Osteocyte (in vitro differentiated cells): ENCODE results near the gene KRT6A. TPM values are rescaled to one million over a fixed set of nuclear protein-coding genes. Genes with fewer than 3 reads are reported as not detected.

ENCODE experiments used
- DNase-seq: peaks from one replicate; pipeline ENCODE4 v3.0.0; 2021; ENCODE audit warnings: mixed read lengths; ENCODE audit not compliant: unreplicated experiment; ENCODE audit errors: extremely low spot score
- H3K27ac Mint-ChIP-seq: one replicate; pipeline ENCODE4 v1.8.0; 2021; ENCODE audit warnings: mild to moderate bottlenecking, mixed read lengths; ENCODE audit not compliant: unreplicated experiment
- H3K27me3 Mint-ChIP-seq: one replicate; pipeline ENCODE4 v1.8.0; 2021; ENCODE audit warnings: mixed read lengths; ENCODE audit not compliant: unreplicated experiment
- H3K36me3 Mint-ChIP-seq: one replicate; pipeline ENCODE4 v1.8.0; 2021; ENCODE audit warnings: mixed read lengths; ENCODE audit not compliant: unreplicated experiment
- H3K4me1 Mint-ChIP-seq: one replicate; pipeline ENCODE4 v1.8.0; 2021; ENCODE audit warnings: mixed read lengths; ENCODE audit not compliant: unreplicated experiment
- H3K4me3 Mint-ChIP-seq: one replicate; pipeline ENCODE4 v1.8.0; 2021; ENCODE audit warnings: mild to moderate bottlenecking, moderate library complexity, mixed read lengths; ENCODE audit not compliant: unreplicated experiment
- H3K9me3 Mint-ChIP-seq: one replicate; pipeline ENCODE4 v1.8.0; 2021; ENCODE audit warnings: mixed read lengths; ENCODE audit not compliant: unreplicated experiment
- total RNA-seq: library from RNA; stranded (reverse); gene quantifications from 2 replicates; pipeline ENCODE4 v1.2.1, GENCODE V29; 2021
- TF ChIP-seq, protein P1 (sequence below): fragments of 200-600 bp; sonication (generic); IDR thresholded peaks from 2 replicates; pipeline ENCODE4 v1.5.0; 2021; ENCODE audit warnings: antibody characterized with exemption, mild to moderate bottlenecking, moderate library complexity

KRT6A gene
- total RNA-seq, 1 donor from 2014 or later, result not detected

DNA sequence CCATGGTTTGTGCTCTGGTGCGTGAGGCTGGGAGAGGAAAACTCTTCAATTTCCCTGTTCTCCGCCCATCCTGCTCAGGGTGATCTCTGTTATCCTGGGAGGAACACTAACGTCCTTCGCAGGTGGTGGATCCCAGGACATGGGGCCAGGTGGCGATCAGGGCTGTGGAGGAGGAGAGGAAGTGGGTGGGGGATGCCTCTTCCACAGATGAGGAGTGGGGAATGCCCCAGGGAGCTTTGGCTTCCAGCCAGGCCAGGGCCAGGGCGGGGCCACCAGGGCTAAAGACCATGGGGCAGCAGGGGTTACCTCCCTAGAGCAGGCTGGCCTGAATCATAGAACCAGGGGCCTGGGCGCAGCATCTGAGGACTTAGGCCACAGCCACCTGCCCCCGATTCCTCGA, 55.5 kb downstream of the KRT6A start:
- H3K27ac Mint-ChIP-seq, result no peak overlapping the region
- no peaks in the 10 kb centered on the region for H3K36me3 Mint-ChIP-seq
- no peaks in the 10 kb centered on the region for H3K4me1 Mint-ChIP-seq
- H3K27me3 Mint-ChIP-seq, result peaks cover 43% of the 10 kb centered on the region
- no peak overlapping the region for H3K4me3 Mint-ChIP-seq
- H3K9me3 Mint-ChIP-seq, result no peaks in the 10 kb centered on the region
- no peak for DNase-seq
- TF ChIP-seq, protein P1, sequence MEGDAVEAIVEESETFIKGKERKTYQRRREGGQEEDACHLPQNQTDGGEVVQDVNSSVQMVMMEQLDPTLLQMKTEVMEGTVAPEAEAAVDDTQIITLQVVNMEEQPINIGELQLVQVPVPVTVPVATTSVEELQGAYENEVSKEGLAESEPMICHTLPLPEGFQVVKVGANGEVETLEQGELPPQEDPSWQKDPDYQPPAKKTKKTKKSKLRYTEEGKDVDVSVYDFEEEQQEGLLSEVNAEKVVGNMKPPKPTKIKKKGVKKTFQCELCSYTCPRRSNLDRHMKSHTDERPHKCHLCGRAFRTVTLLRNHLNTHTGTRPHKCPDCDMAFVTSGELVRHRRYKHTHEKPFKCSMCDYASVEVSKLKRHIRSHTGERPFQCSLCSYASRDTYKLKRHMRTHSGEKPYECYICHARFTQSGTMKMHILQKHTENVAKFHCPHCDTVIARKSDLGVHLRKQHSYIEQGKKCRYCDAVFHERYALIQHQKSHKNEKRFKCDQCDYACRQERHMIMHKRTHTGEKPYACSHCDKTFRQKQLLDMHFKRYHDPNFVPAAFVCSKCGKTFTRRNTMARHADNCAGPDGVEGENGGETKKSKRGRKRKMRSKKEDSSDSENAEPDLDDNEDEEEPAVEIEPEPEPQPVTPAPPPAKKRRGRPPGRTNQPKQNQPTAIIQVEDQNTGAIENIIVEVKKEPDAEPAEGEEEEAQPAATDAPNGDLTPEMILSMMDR, result no peak

Other genes with a start within 250 kb of the KRT6A start
- gene KRT86, start 218.6 kb downstream of the KRT6A start, total RNA-seq, result 0.24 TPM in 2 replicates
- 0.50 and 0.83 TPM in 2 replicates for gene KRT81, start 201.7 kb downstream of the KRT6A start, total RNA-seq
- gene KRT83, start 171.9 kb downstream of the KRT6A start, total RNA-seq, result not detected in 2 replicates
- not detected in 2 replicates for gene KRT85, start 125.8 kb downstream of the KRT6A start, total RNA-seq
- not detected in 2 replicates for gene KRT84, start 107.6 kb downstream of the KRT6A start, total RNA-seq
- gene KRT82, start 86.9 kb downstream of the KRT6A start, total RNA-seq, result not detected in 2 replicates
- not detected in 2 replicates for gene KRT75, start 58.9 kb downstream of the KRT6A start, total RNA-seq
- not detected in 2 replicates for gene KRT6B, start 41.1 kb downstream of the KRT6A start, total RNA-seq
- not detected in 2 replicates for gene KRT6C, start 19.5 kb downstream of the KRT6A start, total RNA-seq
- not detected in 2 replicates for gene KRT5, start 27.1 kb upstream of the KRT6A start, total RNA-seq
- not detected in 2 replicates for gene KRT71, start 59.9 kb upstream of the KRT6A start, total RNA-seq
- gene KRT74, start 80.6 kb upstream of the KRT6A start, total RNA-seq, result not detected in 2 replicates
- gene KRT72, start 108.2 kb upstream of the KRT6A start, total RNA-seq, result not detected in 2 replicates
- not detected in 2 replicates for gene KRT73, start 125.3 kb upstream of the KRT6A start, total RNA-seq
- gene KRT2, start 159.0 kb upstream of the KRT6A start, total RNA-seq, result not detected in 2 replicates
- not detected in 2 replicates for gene KRT1, start 187.2 kb upstream of the KRT6A start, total RNA-seq
- not detected in 2 replicates for gene KRT77, start 210.3 kb upstream of the KRT6A start, total RNA-seq